ENCODE data around the gene MPDU1.

DNA sequence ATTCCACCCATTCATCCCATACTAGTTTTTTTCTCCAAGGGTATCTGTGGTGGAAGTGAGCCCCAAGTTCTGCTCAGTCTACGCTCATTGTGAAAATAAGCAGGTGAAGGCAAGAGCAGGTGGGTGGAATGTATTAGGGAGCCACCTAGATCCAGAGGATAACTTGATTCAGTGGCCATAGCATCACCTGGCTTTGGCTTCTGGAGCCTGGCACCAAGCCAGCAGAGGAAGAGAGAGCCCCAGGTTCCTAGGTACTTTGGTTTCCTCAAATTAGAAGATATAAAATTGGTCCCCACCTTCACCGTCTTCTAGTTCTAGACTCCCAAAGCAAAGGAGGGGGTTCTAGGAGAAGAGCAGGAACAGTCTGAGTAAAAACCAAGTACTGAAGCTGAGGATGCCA is 27.0 kb downstream of the MPDU1 start:
- TF ChIP-seq POLR2A (IDR thresholded peaks at IDR 0.05; ENCODE audit: insufficient read depth in 1 of 2, low read depth in 2 of 2, low read length in 2 of 2) (no peak), ZNF138 (CRISPR knock-in tag; IDR thresholded peaks at IDR 0.05; ENCODE audit: low read depth) (no peak), SATB2 (CRISPR knock-in tag; IDR thresholded peaks at IDR 0.05) (no peak), ZNF570 (CRISPR knock-in tag; IDR thresholded peaks at IDR 0.05; ENCODE audit: borderline replicate concordance) (no peak), ZNF639 (CRISPR knock-in tag; conservative IDR thresholded peaks at IDR 0.05) (no peak), KDM1A (CRISPR knock-in tag; IDR thresholded peaks at IDR 0.05) (no peak), ZKSCAN8 (CRISPR knock-in tag; IDR thresholded peaks at IDR 0.05; ENCODE audit: borderline replicate concordance) (no peak), CTCF (CRISPR knock-in tag; IDR thresholded peaks at IDR 0.05) (no peak), ZNF274 (CRISPR knock-in tag; IDR thresholded peaks at IDR 0.05) (no peak), ZFP36 (IDR thresholded peaks at IDR 0.05; ENCODE audit: borderline replicate concordance, low read depth, low read length, partially characterized antibody) (no peak)

Measured in HepG2 (cell line).